Measurements from ENCODE around the gene COASY.

Gene COASY

DNA sequence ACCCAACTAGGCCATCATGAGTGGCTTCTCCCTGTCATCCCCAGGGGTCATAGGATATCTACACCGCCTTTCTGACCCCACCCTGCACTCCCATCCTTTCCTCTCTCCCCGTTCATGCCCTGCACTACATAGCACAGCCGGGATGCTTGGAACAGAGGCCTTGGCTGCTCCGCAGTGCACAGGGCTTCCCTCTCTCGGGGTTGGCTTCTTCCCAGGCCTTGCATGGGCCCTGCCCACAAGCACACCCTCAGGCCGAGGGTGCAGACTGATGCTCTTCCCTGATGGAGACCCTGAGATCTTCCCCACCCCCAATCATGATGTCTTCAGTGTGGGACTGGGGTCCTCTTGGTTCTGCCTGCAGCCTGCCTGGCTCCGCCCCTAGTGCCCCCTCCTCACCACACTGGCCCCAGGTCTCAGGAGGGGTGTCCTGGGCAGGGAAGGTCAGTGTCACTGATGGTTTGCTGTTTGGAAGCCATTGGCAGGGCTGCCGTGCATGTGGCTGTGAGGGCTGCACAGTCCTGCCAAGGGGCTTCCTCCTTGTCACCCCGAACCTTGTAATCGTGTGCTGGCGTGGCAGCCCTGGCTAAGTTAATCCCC is 40.2 kb upstream of the COASY start (continued):
- TF ChIP-seq, protein P1, sequence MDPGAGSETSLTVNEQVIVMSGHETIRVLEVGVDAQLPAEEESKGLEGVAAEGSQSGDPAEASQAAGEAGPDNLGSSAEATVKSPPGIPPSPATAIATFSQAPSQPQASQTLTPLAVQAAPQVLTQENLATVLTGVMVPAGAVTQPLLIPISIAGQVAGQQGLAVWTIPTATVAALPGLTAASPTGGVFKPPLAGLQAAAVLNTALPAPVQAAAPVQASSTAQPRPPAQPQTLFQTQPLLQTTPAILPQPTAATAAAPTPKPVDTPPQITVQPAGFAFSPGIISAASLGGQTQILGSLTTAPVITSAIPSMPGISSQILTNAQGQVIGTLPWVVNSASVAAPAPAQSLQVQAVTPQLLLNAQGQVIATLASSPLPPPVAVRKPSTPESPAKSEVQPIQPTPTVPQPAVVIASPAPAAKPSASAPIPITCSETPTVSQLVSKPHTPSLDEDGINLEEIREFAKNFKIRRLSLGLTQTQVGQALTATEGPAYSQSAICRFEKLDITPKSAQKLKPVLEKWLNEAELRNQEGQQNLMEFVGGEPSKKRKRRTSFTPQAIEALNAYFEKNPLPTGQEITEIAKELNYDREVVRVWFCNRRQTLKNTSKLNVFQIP (CRISPR knock-in tag; IDR thresholded peaks at IDR 0.05; ENCODE audit: borderline replicate concordance, low read depth), result no peak

DNA sequence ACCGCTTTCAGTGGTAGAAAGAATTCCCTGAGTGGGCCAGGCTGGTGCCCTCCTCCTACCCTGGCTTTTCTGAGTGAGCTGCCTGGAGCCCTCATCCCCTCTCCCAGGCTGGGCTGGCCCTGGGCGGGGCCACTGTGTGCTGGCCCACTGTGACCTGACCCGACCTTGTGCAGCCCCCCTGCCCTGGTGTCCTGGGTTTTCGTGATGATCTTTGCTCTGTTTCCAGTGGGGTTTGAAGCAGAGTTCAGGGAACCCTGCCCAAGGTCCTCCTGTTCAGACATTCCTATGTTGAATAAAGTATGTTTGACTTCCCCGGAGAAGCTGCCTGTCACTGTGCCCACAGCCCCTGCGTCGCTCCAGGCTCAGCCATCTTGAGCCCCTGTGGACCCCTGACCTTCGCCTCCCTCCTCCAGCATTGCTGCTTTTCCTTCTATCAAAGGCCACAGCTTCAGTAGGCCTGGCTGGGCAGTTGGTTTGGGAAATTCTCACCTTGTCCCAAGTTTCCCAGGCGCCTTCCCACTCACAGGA is 39.6 kb upstream of the COASY start:
- TF ChIP-seq, protein P2, sequence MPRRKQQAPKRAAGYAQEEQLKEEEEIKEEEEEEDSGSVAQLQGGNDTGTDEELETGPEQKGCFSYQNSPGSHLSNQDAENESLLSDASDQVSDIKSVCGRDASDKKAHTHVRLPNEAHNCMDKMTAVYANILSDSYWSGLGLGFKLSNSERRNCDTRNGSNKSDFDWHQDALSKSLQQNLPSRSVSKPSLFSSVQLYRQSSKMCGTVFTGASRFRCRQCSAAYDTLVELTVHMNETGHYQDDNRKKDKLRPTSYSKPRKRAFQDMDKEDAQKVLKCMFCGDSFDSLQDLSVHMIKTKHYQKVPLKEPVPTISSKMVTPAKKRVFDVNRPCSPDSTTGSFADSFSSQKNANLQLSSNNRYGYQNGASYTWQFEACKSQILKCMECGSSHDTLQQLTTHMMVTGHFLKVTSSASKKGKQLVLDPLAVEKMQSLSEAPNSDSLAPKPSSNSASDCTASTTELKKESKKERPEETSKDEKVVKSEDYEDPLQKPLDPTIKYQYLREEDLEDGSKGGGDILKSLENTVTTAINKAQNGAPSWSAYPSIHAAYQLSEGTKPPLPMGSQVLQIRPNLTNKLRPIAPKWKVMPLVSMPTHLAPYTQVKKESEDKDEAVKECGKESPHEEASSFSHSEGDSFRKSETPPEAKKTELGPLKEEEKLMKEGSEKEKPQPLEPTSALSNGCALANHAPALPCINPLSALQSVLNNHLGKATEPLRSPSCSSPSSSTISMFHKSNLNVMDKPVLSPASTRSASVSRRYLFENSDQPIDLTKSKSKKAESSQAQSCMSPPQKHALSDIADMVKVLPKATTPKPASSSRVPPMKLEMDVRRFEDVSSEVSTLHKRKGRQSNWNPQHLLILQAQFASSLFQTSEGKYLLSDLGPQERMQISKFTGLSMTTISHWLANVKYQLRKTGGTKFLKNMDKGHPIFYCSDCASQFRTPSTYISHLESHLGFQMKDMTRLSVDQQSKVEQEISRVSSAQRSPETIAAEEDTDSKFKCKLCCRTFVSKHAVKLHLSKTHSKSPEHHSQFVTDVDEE (CRISPR knock-in tag; IDR thresholded peaks at IDR 0.05), result no peak
- TF ChIP-seq ESRRG (CRISPR knock-in tag; IDR thresholded peaks at IDR 0.05) (no peak), ARNTL (CRISPR knock-in tag; IDR thresholded peaks at IDR 0.05; ENCODE audit: borderline replicate concordance, low read depth) (no peak), ZNF8 (CRISPR knock-in tag; IDR thresholded peaks at IDR 0.05) (no peak), ZNF565 (CRISPR knock-in tag; conservative IDR thresholded peaks at IDR 0.05; ENCODE audit: low read depth) (no peak), CSDC2 (CRISPR knock-in tag; IDR thresholded peaks at IDR 0.05) (no peak), ZFP30 (CRISPR knock-in tag; IDR thresholded peaks at IDR 0.05) (no peak)
- TF ChIP-seq, protein P3, sequence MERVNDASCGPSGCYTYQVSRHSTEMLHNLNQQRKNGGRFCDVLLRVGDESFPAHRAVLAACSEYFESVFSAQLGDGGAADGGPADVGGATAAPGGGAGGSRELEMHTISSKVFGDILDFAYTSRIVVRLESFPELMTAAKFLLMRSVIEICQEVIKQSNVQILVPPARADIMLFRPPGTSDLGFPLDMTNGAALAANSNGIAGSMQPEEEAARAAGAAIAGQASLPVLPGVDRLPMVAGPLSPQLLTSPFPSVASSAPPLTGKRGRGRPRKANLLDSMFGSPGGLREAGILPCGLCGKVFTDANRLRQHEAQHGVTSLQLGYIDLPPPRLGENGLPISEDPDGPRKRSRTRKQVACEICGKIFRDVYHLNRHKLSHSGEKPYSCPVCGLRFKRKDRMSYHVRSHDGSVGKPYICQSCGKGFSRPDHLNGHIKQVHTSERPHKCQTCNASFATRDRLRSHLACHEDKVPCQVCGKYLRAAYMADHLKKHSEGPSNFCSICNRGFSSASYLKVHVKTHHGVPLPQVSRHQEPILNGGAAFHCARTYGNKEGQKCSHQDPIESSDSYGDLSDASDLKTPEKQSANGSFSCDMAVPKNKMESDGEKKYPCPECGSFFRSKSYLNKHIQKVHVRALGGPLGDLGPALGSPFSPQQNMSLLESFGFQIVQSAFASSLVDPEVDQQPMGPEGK (CRISPR knock-in tag; IDR thresholded peaks at IDR 0.05; ENCODE audit: borderline replicate concordance), result no peak
- TF ChIP-seq, protein P1 (CRISPR knock-in tag; IDR thresholded peaks at IDR 0.05; ENCODE audit: borderline replicate concordance, low read depth), result no peak
- TF ChIP-seq, protein P4, sequence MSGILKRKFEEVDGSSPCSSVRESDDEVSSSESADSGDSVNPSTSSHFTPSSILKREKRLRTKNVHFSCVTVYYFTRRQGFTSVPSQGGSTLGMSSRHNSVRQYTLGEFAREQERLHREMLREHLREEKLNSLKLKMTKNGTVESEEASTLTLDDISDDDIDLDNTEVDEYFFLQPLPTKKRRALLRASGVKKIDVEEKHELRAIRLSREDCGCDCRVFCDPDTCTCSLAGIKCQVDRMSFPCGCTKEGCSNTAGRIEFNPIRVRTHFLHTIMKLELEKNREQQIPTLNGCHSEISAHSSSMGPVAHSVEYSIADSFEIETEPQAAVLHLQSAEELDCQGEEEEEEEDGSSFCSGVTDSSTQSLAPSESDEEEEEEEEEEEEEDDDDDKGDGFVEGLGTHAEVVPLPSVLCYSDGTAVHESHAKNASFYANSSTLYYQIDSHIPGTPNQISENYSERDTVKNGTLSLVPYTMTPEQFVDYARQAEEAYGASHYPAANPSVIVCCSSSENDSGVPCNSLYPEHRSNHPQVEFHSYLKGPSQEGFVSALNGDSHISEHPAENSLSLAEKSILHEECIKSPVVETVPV (CRISPR knock-in tag; IDR thresholded peaks at IDR 0.05), result no peak
- ATAC-seq, result no peak

DNA sequence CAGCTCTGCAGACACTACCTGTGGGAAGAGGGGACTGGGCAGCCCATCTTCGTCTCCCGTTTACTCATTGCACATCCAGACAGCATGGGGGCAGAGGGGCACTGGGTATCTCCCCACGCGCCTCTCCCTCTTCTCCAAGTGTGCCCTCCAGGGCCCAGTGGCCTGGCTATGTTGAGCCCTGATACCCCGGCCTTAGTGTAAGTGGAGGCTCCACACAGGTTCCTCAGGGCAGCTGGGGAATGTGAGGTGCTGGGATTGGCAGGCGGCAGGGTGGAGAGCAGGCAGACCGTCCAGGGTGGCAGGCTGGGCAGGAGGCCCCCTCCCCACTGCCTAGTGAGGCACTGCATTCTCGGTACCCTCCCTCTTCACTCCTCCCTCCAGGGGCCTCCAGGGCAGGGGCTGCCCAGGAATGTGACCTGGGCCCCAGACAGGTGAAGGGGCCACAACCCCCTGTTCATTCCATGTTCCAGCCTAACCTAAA is 39.1 kb upstream of the COASY start:
- TF ChIP-seq ZNF8 (CRISPR knock-in tag; IDR thresholded peaks at IDR 0.05) (no peak), SNAI2 (CRISPR knock-in tag; IDR thresholded peaks at IDR 0.05) (no peak), ZFP3 (CRISPR knock-in tag; IDR thresholded peaks at IDR 0.05) (no peak), ISL1 (CRISPR knock-in tag; IDR thresholded peaks at IDR 0.05) (no peak), ARNTL (CRISPR knock-in tag; IDR thresholded peaks at IDR 0.05; ENCODE audit: borderline replicate concordance, low read depth) (no peak), PPARA (CRISPR knock-in tag; IDR thresholded peaks at IDR 0.05; ENCODE audit: borderline replicate concordance) (no peak), GLIS3 (CRISPR knock-in tag; IDR thresholded peaks at IDR 0.05) (no peak)
- TF ChIP-seq, protein P4 (CRISPR knock-in tag; IDR thresholded peaks at IDR 0.05), result no peak
- TF ChIP-seq, protein P2 (CRISPR knock-in tag; IDR thresholded peaks at IDR 0.05), result no peak
- TF ChIP-seq, protein P3 (CRISPR knock-in tag; IDR thresholded peaks at IDR 0.05; ENCODE audit: borderline replicate concordance), result no peak
- ATAC-seq, result no peak

All from SK-N-SH treated with all-trans-retinoic acid at 6 μM for 48 hours (cell line).